ENCODE results near the gene TXN2.
"Not testable (repeated sequence)": the region's sequence is repeated elsewhere in the genome, so short reads cannot be mapped to it uniquely, and the experiment has no call there.

The TXN2 gene

DNA sequence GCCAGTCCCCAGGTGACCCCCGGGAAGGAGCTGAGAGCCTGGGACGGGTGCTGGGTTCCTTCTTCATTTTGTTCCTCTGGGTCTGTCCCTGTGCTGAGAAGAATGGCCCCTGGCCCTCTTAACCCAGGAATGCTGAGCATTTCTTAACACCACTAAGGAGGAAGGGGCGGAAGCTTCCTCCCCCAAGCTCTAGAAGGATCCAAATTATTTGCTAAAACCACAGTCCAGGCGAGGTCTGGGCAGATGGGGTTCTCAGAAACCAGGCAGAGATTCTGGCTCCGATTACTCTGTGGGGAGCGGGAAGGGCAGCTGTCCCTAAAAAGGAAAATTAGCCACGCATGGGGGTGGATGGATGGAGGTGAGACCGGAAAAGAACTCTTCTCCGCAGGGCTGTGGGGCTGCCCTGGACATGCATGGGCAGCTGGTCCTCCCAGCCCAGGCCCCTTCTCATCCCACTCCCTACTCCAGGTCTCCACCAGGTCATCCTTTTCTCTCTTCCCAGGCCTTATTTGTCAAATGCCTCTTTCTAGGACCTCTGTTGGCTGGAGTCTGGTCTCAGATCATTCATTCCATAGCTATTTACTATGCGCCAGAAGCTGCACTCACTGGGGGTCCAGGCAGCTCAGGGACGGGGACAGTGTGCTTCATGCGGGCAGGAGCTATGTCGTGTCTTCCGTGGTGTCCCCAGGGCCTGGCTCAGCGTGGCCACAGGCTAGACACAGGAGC lies 48.7 kb downstream of the TXN2 start:
- Mint-ChIP-seq H3K36me3 (no peaks in the 10 kb centered on the region), H3K4me3 (no peak overlapping the region), H3K27ac (no peak overlapping the region), H3K9me3 (ENCODE audit: low read depth) (no peaks in the 10 kb centered on the region), H3K4me1 (ENCODE audit: low read depth) (peaks cover 31% of the 10 kb centered on the region), H3K27me3 (no peaks in the 10 kb centered on the region)

DNA sequence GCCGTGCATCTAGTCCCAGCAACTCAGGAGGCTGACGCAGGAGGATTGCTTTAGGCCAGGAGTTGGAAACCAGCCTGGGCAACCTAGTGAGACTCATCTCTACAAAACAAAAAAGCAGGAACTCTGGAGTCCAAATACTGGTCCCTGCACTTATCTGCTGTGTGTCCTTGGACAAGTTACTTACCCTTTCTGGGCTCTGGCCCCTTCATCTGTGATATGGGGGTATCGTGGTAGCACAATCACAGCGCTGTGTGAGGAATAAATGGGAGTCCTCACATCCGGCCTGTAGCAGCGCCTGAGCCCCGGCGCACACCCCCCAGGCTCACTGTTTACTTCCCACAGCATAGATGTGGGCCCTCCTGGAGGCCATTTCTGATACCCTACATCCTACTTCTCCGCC lies 49.5 kb downstream of the TXN2 start:
- no peak overlapping the region for H3K4me3 Mint-ChIP-seq
- H3K36me3 Mint-ChIP-seq: no peaks in the 10 kb centered on the region
- H3K27ac Mint-ChIP-seq: no peak overlapping the region
- peaks cover 28% of the 10 kb centered on the region for H3K4me1 Mint-ChIP-seq (ENCODE audit: low read depth)
- no peaks in the 10 kb centered on the region for H3K27me3 Mint-ChIP-seq
- no peaks in the 10 kb centered on the region for H3K9me3 Mint-ChIP-seq (ENCODE audit: low read depth)

DNA sequence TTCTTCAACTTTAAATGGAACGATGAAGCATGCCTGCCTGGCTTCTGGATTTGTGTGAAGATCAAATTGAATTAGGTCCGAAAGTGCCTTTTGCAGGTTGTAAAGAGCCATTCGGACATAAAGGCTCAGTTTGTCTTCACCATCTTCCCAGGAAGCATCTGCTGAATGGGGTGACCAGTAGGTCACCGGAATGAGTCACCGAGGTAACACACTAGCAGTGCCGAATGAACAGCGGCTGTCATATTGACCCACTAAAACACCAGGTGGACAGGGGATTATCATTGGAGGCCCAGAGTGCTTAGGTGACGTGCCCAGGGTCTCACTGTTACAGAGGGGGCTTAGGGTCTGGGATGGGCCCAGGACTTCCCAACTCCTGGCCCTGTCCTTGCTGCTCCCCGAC lies 50.6 kb downstream of the TXN2 start:
- Mint-ChIP-seq H3K27me3 (no peaks in the 10 kb centered on the region), H3K4me3 (no peak overlapping the region), H3K9me3 (ENCODE audit: low read depth) (no peaks in the 10 kb centered on the region), H3K4me1 (ENCODE audit: low read depth) (peaks cover 25% of the 10 kb centered on the region), H3K36me3 (no peaks in the 10 kb centered on the region), H3K27ac (no peak overlapping the region)

DNA sequence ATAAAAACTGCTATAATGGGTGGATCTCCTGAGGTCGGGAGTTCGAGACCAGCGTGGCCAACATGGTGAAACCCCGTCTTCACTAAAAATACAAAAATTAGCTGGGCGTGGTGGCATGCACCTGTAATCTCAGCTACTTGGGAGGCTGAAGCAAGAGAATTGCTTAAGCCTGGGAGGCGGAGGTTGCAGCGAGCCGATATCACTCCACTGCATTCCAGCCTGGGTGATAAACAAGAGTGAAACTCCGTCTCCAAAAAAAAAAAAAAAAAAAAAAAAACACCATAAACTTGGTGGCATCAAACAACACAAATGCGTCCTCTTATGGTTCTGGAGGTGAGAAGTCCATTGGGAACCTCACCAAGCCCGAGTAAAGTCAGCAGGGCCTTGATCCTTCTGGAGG lies 53.5 kb downstream of the TXN2 start:
- not testable (repeated sequence) for H3K36me3 Mint-ChIP-seq, H3K27ac Mint-ChIP-seq

DNA sequence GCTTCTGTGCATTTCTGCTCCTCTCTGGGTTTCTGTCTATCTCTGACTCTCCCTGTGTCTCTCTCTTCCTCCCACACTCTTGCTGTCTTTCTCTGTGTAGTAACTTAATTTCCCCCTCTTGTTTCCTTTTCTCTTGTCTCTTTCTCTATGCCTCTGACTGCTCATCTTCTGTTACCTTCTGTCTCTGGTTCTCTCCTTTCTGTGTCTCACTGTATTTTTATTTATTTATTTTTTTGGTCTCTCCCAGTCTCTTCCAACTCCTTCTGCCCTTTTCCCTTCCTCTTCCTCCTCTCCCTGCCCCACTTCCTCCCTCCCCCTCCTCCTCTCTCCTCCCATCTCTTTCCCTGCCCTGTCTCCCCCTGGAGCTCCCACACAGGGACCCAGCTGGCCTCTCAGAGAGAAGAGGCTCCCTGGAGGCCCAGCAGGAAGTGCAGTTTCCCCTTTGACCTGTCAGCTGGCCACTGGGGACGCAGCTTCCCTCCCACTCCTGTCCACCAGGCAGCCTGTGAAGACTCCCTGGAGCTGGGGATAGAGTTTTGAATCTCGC lies 55.4 kb downstream of the TXN2 start:
- Mint-ChIP-seq H3K4me1 (ENCODE audit: low read depth) (peaks cover 25% of the 10 kb centered on the region), H3K27ac (no peak overlapping the region), H3K4me3 (no peak overlapping the region), H3K27me3 (no peaks in the 10 kb centered on the region), H3K36me3 (no peaks in the 10 kb centered on the region), H3K9me3 (ENCODE audit: low read depth) (no peaks in the 10 kb centered on the region)

More for the DNA sequence above, 53.5 kb downstream of the TXN2 start:
- H3K27me3 Mint-ChIP-seq; H3K9me3 Mint-ChIP-seq (ENCODE audit: low read depth); H3K4me3 Mint-ChIP-seq: not testable (repeated sequence)
- H3K4me1 Mint-ChIP-seq (ENCODE audit: low read depth): peaks cover 25% of the 10 kb centered on the region

DNA sequence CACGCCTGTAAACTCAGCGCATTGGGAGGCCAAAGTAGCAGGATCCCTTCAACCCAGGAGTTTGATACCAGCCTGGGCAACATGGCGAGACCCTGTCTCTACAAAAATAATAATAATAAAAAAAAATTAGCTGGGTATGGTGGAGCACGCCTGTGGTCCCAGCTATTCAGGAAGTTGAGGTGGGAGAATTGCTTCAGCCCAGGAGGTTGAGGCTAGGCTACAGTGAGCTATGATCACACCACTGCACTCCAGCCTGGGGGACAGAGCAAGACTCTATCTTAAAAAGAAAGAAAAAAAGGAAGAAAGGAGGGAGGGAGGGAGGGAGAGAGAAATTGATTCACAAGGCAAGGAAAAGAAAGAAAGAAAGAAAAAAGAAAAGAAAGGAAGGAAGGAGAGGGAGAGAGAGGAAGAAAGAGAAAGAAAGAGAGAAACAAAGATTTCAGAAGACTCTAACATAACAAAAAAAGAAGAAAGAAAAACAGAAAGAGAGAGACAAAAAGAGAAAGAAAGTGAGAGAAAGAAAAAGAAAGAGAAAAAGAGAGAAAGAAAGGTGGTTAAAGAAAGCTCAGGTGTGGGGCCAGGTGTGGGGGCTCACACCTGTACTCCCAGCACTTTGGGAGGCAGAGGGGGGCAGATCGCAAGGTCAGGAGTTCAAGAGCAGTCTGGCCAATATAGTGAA lies 56.4 kb downstream of the TXN2 start:
- H3K9me3 Mint-ChIP-seq (ENCODE audit: low read depth): no peaks in the 10 kb centered on the region
- H3K27me3 Mint-ChIP-seq: no peaks in the 10 kb centered on the region
- peak overlapping the region; percentile 66 for H3K27ac Mint-ChIP-seq
- no peak overlapping the region for H3K4me3 Mint-ChIP-seq
- H3K36me3 Mint-ChIP-seq: no peaks in the 10 kb centered on the region
- peaks cover 26% of the 10 kb centered on the region for H3K4me1 Mint-ChIP-seq (ENCODE audit: low read depth)

DNA sequence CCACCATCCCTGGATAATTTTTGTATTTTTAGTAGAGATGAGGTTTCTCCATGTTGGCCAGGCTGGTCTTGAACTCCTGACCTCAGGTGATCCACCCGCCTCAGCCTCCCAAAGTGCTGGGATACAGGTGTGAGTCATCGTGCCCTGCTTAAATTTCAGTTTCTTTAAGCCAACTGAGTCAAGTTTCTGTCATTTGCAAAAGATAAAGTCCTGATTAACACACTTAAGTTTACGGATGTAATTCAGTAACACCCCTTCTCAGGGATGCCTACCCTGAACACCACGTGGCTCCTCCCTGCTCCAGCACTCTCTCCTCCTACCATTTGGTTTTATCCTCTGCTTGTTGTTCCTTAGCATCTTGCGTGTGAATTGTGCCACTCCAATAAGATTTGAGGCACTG lies 57.0 kb downstream of the TXN2 start:
- not testable (repeated sequence) for H3K4me3 Mint-ChIP-seq; H3K36me3 Mint-ChIP-seq; H3K9me3 Mint-ChIP-seq (ENCODE audit: low read depth); H3K27me3 Mint-ChIP-seq; H3K27ac Mint-ChIP-seq
- H3K4me1 Mint-ChIP-seq (ENCODE audit: low read depth): peaks cover 29% of the 10 kb centered on the region

DNA sequence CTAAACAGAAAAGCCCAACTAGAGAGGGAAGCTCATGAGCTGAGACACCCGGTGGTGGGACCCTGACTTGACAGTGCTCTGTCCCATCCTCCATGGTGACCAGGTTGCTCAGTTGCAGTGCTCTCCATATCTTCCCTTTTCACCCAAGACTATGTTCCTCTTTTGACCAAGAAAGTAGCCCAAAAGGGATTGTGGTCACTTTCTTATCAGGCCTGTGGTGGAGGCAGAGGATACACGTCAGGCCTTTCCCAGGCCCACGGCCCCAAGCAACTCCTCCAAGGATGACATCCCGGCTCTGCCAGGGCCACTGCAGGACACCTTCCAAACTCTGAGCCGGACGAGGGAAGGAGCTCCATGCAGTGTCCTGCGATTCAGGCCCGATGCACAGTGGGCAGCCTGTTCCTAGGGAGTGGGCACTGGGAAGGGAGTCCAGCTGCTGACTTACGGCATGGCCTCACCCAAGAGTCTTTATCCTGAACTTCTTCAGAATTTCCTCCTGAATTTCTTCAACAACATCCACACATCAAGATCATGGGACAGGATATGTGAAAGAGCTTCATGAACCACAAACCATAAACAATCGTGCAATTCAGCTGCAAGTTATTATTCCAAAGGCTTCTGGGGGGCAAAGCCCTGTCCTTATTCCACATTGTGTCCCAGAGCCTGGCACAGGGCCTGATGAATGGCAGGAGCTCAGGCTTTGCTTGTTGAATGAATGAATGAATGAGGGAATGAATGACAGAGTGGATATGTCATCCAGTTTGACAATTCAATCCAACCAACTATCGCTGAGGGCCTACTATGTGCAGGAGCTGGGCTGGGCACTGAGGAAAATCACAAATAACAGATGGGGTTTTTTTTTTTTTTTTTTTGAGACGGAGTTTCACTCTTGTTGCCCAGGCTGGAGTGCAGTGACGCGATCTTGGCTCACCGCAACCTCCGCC lies 57.7 kb downstream of the TXN2 start:
- Mint-ChIP-seq H3K27me3 (no peaks in the 10 kb centered on the region), H3K4me3 (no peak overlapping the region), H3K27ac (no peak overlapping the region), H3K4me1 (ENCODE audit: low read depth) (peaks cover 33% of the 10 kb centered on the region), H3K36me3 (no peaks in the 10 kb centered on the region), H3K9me3 (ENCODE audit: low read depth) (no peaks in the 10 kb centered on the region)

DNA sequence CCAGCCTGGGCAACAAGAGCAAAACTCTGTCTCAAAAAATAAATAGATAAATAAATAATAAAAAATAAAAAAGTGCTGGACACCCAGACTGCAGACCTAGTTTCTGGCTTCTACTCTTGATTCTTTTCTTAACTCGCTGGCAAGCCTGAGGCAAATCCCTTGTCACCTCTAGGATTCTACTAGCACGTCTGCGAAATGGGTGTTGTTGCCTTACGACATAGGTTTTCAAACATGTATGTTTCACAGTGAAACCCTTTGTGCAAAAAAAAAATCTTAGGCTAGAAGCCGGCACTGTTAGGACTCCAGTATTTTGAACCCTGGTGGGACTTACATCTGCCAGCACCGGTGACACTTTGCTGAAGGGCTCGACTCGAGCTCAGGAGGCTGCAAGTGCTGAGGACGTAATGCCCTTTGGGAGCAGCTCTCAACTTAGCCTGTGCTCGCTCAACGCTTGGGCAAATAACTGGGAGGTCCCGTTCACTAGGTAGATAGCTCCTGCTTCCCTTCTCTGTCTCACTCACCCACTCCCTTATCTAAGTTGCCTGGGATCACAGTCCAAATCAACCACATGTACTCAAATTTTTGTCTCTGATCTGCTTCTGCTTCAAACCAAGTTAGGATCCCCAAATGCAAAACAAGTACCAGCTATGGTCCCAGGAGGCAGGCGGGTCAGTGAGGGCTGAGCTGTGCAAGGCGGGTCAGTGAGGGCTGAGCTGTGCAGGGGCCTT lies 59.0 kb downstream of the TXN2 start:
- Mint-ChIP-seq H3K27me3 (no peaks in the 10 kb centered on the region), H3K9me3 (ENCODE audit: low read depth) (no peaks in the 10 kb centered on the region), H3K4me1 (ENCODE audit: low read depth) (peaks cover 33% of the 10 kb centered on the region), H3K4me3 (no peak overlapping the region), H3K36me3 (no peaks in the 10 kb centered on the region), H3K27ac (no peak overlapping the region)

DNA sequence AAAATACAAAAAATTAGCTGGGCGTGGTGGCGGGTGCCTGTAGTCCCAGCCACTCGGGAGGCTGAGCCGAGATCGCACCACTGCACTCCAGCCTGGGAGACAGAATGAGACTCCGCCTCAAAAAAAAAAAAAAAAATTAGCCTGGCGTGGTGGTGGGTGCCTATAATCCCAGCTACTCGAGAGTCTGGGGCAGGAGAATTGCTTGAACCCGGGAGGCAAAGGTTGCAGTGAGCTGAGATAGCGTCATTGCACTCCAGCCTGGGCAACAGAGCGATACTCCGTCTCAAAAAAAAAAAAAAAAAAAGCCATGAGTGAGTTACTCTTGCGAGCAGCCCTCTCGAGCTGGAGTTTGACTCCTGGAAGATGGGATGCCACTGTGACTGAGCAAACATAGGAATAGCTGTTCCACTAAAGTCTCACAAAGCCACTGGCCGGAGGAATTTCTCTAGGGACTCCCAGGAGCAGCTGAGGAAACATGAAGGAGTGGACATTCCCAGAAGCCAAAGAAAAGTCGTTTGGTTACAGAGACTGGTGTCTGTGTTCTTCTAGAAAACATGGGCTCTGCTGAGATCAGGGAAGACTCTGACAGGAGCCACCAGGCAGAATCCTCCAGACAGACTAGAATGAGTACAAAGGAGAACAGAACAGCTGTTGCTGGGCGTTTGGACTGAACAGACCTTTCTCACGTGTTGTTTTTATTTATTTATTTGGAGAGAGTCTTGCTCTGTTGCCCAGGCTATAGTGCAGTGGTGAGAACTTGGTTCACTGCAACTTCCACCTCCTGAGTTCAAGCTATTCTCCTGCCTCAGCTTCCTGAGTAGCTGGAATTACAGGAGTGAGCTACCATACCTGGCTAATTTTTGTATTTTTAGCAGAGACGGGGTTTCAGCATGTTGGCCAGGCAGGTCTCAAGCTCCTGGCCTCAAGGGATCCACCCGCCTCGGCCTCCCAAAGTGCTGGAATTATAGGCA lies 61.2 kb downstream of the TXN2 start:
- Mint-ChIP-seq H3K9me3 (ENCODE audit: low read depth) (no peaks in the 10 kb centered on the region), H3K27me3 (no peaks in the 10 kb centered on the region), H3K27ac (no peak overlapping the region), H3K4me1 (ENCODE audit: low read depth) (peaks cover 21% of the 10 kb centered on the region), H3K36me3 (no peaks in the 10 kb centered on the region), H3K4me3 (no peak overlapping the region)

DNA sequence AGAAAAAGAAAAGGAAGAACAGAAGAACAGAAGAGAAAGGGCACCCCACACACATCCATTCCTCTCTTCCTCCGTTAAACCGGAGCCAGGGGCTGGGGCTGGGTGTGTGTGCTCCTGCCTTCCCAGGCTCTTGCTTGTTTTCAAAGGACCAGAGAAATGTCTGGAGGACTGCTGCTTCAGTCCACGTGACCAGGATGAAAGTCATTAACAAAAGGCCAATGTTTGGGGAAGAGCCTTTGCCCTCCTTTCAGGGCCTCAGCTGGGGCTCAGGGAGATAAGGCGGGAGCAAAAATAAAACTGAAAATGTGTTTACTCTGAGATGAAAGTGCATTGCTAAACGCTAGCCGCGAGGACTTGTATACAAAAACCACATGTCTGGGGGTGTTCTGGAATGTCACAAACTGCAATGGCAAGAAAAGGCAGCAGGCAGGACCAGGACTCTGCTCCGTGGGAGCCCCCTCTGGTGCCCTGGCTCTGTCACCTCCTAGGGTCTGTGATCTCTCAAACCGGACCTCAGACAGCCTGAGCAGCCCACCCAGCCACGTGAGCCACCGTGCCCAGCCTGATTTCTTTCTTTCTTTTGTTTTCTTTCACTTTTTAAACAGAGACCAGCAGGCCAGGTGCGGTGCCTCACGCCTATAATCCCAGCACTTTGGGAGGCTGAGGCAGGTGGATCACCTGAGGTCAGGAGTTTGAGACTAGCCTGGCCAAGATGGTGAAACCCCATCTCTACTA lies 62.1 kb downstream of the TXN2 start:
- peaks cover 13% of the 10 kb centered on the region for H3K4me1 Mint-ChIP-seq (ENCODE audit: low read depth)
- H3K27me3 Mint-ChIP-seq: no peaks in the 10 kb centered on the region
- H3K36me3 Mint-ChIP-seq: no peaks in the 10 kb centered on the region
- H3K9me3 Mint-ChIP-seq (ENCODE audit: low read depth): no peaks in the 10 kb centered on the region
- no peak overlapping the region for H3K27ac Mint-ChIP-seq
- peak overlapping the region; percentile 48 for H3K4me3 Mint-ChIP-seq

DNA sequence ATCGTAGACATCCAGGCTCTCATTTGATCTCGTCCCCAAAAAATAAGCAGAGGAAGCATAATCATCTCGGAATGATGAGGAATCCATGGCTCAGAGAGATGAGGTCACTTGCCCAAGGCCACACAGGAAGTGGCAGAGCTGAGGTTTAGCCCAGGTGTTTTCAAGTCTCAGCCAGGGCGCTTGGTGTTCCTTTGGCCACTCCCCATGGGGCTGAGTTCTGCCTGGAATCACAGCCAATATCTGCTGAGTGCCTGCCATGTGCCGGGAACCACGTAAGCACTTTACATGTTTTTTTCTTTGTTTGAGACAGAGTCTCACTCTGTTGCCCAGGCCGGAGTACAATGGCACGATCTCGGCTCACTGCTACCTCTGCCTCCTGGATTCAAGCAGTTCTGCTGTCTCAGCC lies 64.2 kb downstream of the TXN2 start:
- no peak overlapping the region for H3K4me3 Mint-ChIP-seq

More for the DNA sequence above, 64.2 kb downstream of the TXN2 start:
- Mint-ChIP-seq H3K27me3 (no peaks in the 10 kb centered on the region), H3K27ac (no peak overlapping the region), H3K4me1 (ENCODE audit: low read depth) (peaks cover 11% of the 10 kb centered on the region), H3K9me3 (ENCODE audit: low read depth) (no peaks in the 10 kb centered on the region), H3K36me3 (no peaks in the 10 kb centered on the region)
